Natural killer cell (primary cell): ENCODE results near the gene TRAPPC6A. TPM values are rescaled to one million over a fixed set of nuclear protein-coding genes. Genes with fewer than 3 reads are reported as not detected.

Experiments used
- ATAC-seq, 3 donors: fragments of 150-1000 bp in 2 of 3; fragments of 200-7000 bp in 1 of 3; cut with Tn5 transposase; 1 replicate in 1 of 3; 2 replicates in 2 of 3; pipeline ENCODE4 v1.10.0; 2021; ENCODE audit warnings: mild to moderate bottlenecking in 2 of 3, moderate library complexity in 2 of 3
- DNase-seq, 2 donors: peaks; one replicate each; pipeline versions ENCODE4 v3.0.0 to v3.0.0-alpha.2; 2013 to 2021; ENCODE audit warnings: mixed read lengths in 1 of 2
- H3K27ac ChIP-seq: one replicate; pipeline ENCODE4 v1.5.1; 2013; ENCODE audit warnings: mild to moderate bottlenecking, low read length
- H3K27me3 ChIP-seq: one replicate; pipeline ENCODE4 v1.6.1; 2013; ENCODE audit warnings: low read length; ENCODE audit not compliant: control insufficient read depth, insufficient read depth
- H3K36me3 ChIP-seq: one replicate; pipeline ENCODE4 v1.6.1; 2013; ENCODE audit warnings: low read length; ENCODE audit not compliant: control insufficient read depth, insufficient read depth
- H3K4me1 ChIP-seq: one replicate; pipeline ENCODE4 v1.6.1; 2013; ENCODE audit warnings: low read length; ENCODE audit not compliant: control insufficient read depth, insufficient read depth
- H3K4me3 ChIP-seq: one replicate; pipeline ENCODE4 v1.5.1; 2013; ENCODE audit warnings: low read length
- H3K9me3 ChIP-seq: one replicate; pipeline ENCODE4 v1.6.1; 2013; ENCODE audit warnings: low read length; ENCODE audit not compliant: control insufficient read depth, insufficient read depth
- H3K27ac Mint-ChIP-seq, 2 donors: one replicate each; pipeline ENCODE4 v1.8.0; 2022; ENCODE audit warnings: mild to moderate bottlenecking in 2 of 2, mixed read lengths in 2 of 2, moderate library complexity in 1 of 2
- H3K27me3 Mint-ChIP-seq, 2 donors: one replicate each; pipeline ENCODE4 v1.8.0; 2022; ENCODE audit warnings: low read depth in 2 of 2, mixed read lengths in 2 of 2
- H3K36me3 Mint-ChIP-seq: one replicate; pipeline ENCODE4 v1.8.0; 2022; ENCODE audit warnings: mixed read lengths
- H3K4me1 Mint-ChIP-seq, 2 donors: one replicate each; pipeline ENCODE4 v1.8.0; 2022; ENCODE audit warnings: mixed read lengths in 2 of 2
- H3K4me3 Mint-ChIP-seq: one replicate; pipeline ENCODE4 v1.8.0; 2022; ENCODE audit warnings: mild to moderate bottlenecking, moderate library complexity, mixed read lengths
- H3K9me3 Mint-ChIP-seq, 2 donors: one replicate each; pipeline ENCODE4 v1.8.0; 2022; ENCODE audit warnings: mixed read lengths in 2 of 2
- CTCF ChIP-seq: fragments of 200-600 bp; IDR thresholded peaks from one replicate; pipeline ENCODE4 v1.8.0; 2022; ENCODE audit warnings: antibody characterized with exemption
- WGBS: methylation state at CpG from one replicate; pipeline ENCODE4 v1.1.7; 2013; ENCODE audit warnings: missing lambda C conversion rate; ENCODE audit not compliant: insufficient coverage; 5-methylcytosine and 5-hydroxymethylcytosine counted together
- intact Hi-C: fragments of 100-400 bp; cut with micrococcal nuclease; formaldehyde crosslinking; loops from one replicate; pipeline ENCODE4 v1.14.2; 2022
- total RNA-seq, 4 donors: library from RNA; stranded (reverse); fragments of 120-200 nt in 1 of 4; gene quantifications; one replicate each; pipeline versions ENCODE4 v1.2.3 to v1.2.4, GENCODE V29; 2013 to 2022

The TRAPPC6A gene
- total RNA-seq, 3 donors from 2014 or later (not counting 1 experiment from before 2014, with no cell fraction given): 38.0 to 47.0 (median 45.2) TPM

- Histone ChIP-seq H3K4me3 (no peak overlapping the region), H3K27ac (peak overlapping the region; percentile 68), H3K36me3 (no peaks in the 10 kb centered on the region), H3K27me3 (no peaks in the 10 kb centered on the region), H3K4me1 (peaks cover 55% of the 10 kb centered on the region), H3K9me3 (no peaks in the 10 kb centered on the region)
- Mint-ChIP-seq H3K4me3 (peak overlapping the region; percentile 87), H3K9me3 (no peaks in the 10 kb centered on the region), H3K4me1 (peaks cover 11 to 29% of the 10 kb centered on the region in 2 donors), H3K36me3 (no peaks in the 10 kb centered on the region), H3K27me3 (no peaks in the 10 kb centered on the region), H3K27ac (peak overlapping the region; percentile 91 to 96)
- DNase-seq (no peak), ATAC-seq (no peak)
- TF ChIP-seq CTCF: no peak
- intact Hi-C loops: no loop called here
- 95% methylated on average over 18 of the region's 21 CpGs for WGBS
Measured at GRCh38 chr19:45170146-45171106, 7.6 kb downstream of the TRAPPC6A start.

DNA sequence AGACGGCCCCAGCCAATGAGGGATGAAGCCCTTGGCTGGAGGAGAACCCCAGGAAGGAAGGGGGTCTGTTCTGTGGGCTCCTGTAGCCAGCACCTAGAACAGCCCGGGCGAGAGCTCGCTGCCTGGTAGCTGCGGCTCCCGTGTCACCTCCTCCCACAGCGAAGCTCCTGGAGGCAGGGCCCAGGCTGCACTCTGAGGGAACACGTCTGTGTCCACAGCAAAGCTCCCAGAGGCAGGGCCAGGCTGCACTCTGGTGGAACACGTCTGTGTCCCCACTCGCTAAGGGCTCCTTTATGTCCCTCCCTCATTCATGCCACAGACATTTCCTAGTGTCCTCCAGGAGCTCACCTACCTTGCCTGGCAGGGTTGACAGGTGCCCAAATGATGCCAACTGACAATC lies 8.4 kb downstream of the TRAPPC6A start:
- no peak for ATAC-seq
- H3K36me3 Mint-ChIP-seq: no peaks in the 10 kb centered on the region
- WGBS: 97% methylated on average over 10 of the region's 10 CpGs
- intact Hi-C loops: no loop called here
- no peak for TF ChIP-seq CTCF
- H3K27ac ChIP-seq: no peak overlapping the region
- no peak for DNase-seq
- no peaks in the 10 kb centered on the region for H3K27me3 ChIP-seq
- H3K36me3 ChIP-seq: no peaks in the 10 kb centered on the region
- H3K27ac Mint-ChIP-seq: no peak overlapping the region
- H3K4me3 Mint-ChIP-seq: no peak overlapping the region
- no peaks in the 10 kb centered on the region for H3K9me3 Mint-ChIP-seq
- no peak overlapping the region for H3K4me3 ChIP-seq
- peaks cover 63% of the 10 kb centered on the region for H3K4me1 ChIP-seq
- no peaks in the 10 kb centered on the region for H3K9me3 ChIP-seq
- no peaks in the 10 kb centered on the region for H3K27me3 Mint-ChIP-seq
- H3K4me1 Mint-ChIP-seq: peaks cover 11 to 28% of the 10 kb centered on the region in 2 donors

DNA sequence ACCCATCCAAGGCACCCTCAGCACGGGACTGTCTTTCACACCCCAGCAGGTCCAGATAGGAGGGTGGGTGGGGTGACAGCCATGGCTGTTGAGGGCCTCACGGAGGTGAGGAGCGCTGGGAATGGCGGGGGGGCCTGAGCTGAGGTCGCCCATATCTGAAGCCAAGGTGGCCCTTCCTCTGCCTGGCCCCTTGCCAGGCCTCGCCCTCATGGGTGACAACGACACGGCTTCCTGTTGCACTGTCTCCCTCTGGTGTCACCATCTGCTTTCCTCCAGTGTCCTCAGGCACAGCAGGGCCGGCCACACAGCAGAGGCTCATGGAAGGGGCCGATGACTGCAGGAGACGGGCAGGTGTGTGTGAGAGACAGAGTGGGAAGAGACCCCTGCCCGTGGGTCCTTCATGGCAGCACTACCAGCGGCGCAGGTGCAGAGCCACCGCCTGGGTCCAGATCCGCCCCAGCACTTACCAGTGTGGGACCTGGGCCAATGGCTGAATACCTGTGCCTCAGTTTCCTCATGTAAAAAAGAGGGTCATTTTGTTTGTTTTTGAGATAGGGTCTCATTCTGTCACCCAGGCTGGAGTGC lies 9.2 kb downstream of the TRAPPC6A start:
- DNase-seq (peak in 1 of 2 donors; percentile 40), ATAC-seq (no peak)
- H3K27me3 Mint-ChIP-seq: no peaks in the 10 kb centered on the region
- Histone ChIP-seq H3K36me3 (no peaks in the 10 kb centered on the region), H3K4me1 (peaks cover 68% of the 10 kb centered on the region), H3K9me3 (no peaks in the 10 kb centered on the region), H3K27me3 (no peaks in the 10 kb centered on the region), H3K4me3 (no peak overlapping the region), H3K27ac (no peak overlapping the region)
- WGBS: 87% methylated on average over 16 of the region's 16 CpGs
- H3K36me3 Mint-ChIP-seq: no peaks in the 10 kb centered on the region
- H3K9me3 Mint-ChIP-seq: no peaks in the 10 kb centered on the region
- no peak for TF ChIP-seq CTCF
- intact Hi-C loops: no loop called here
- no peak overlapping the region for H3K4me3 Mint-ChIP-seq
- peaks cover 11 to 36% of the 10 kb centered on the region in 2 donors for H3K4me1 Mint-ChIP-seq
- no peak overlapping the region for H3K27ac Mint-ChIP-seq
